ENCODE measurements around the gene UGT1A10. TPM values are rescaled to one million over a fixed set of nuclear protein-coding genes. Genes with fewer than 3 reads are reported as not detected.
A peak's percentile ranks its signal among the peaks of the same experiment; 100 is the strongest.

Gene UGT1A10
- total RNA-seq, 2 experiments from 2014 or later, result not detected

DNA sequence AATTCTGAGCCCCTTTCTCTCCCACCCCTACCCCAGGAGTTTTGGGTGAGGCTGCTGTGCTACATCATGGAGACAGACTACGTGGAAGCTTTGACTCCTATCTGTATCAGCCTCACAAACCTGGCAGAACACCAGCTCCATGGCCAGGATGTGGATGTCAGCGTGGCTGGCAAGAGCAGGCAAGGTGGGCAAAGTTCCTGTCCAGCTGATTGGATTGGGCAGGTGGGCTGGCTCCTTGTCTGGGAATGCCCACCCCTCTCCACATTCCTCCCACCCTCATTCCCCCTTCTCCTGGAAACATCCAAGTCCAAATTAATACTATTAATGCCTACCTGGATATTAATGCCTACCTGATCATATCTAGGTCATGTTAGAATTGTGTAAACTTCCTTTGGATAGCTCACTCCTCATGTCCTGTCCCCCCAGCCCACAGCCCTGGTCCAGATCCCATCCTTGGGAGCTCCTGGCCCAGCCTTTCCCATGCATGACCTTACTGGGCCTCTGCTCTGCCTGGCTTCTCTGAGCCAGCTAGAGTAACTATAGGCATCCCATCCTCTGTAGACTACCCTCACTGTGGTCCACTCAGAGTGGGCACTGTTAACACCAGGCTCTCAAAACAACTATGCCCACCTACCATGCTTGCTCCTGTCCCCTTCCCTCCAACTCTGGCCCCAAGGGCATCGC lies 166.0 kb downstream of the UGT1A10 start:
- no peak for DNase-seq
- no peak overlapping the region for H3K4me3 Mint-ChIP-seq
- no peaks in the 10 kb centered on the region for H3K36me3 Mint-ChIP-seq (ENCODE audit: low read depth)
- peaks cover 9% of the 10 kb centered on the region for H3K27me3 Mint-ChIP-seq
- CTCF ChIA-PET, result no interaction called here
- intact Hi-C loops (cut with DNase I, micrococcal nuclease), result no loop called here
- no peaks in the 10 kb centered on the region for H3K9me3 Mint-ChIP-seq (ENCODE audit: low read depth)
- no peak overlapping the region for H3K27ac Mint-ChIP-seq
- H3K4me1 Mint-ChIP-seq, result peaks cover 2% of the 10 kb centered on the region
- ATAC-seq, result no peak
- POLR2A ChIA-PET, result no interaction called here

GRCh38 chr2:233803292-233803911 lies 167.2 kb downstream of the UGT1A10 start:
- DNase-seq, result no peak
- ATAC-seq, result no peak
- ChIA-PET CTCF (no interaction called here), POLR2A (no interaction called here)
- Mint-ChIP-seq H3K4me1 (peaks cover 2% of the 10 kb centered on the region), H3K36me3 (ENCODE audit: low read depth) (no peaks in the 10 kb centered on the region), H3K9me3 (ENCODE audit: low read depth) (no peaks in the 10 kb centered on the region), H3K27ac (no peak overlapping the region), H3K27me3 (peaks cover 9% of the 10 kb centered on the region), H3K4me3 (no peak overlapping the region)
- intact Hi-C loops (cut with DNase I, micrococcal nuclease), result no loop called here

DNA sequence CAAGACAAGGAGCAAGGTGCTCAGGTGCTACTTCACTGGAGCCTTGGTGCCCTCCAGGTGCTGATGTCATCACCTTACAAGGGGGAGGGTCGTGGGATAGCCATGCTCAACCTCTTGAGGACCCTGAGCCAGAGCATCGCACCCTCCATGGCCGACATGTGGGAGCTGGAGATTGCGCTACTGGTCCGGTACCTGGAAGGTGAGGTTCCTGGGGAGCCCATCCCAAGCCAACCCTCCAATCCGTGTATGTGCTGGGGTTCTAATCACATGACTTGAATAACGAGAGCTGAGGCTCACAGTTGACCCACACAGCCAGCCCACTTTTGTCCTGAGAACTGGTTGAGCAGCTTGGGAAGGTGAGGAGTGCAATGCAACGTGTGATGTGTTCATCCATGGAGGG lies 167.7 kb downstream of the UGT1A10 start:
- no peak for ATAC-seq
- Mint-ChIP-seq H3K36me3 (ENCODE audit: low read depth) (no peaks in the 10 kb centered on the region), H3K27ac (no peak overlapping the region), H3K27me3 (peaks cover 9% of the 10 kb centered on the region), H3K4me1 (peaks cover 2% of the 10 kb centered on the region), H3K4me3 (no peak overlapping the region), H3K9me3 (ENCODE audit: low read depth) (no peaks in the 10 kb centered on the region)
- intact Hi-C loops (cut with DNase I, micrococcal nuclease), result no loop called here
- ChIA-PET CTCF (no interaction called here), POLR2A (no interaction called here)
- DNase-seq, result no peak

DNA sequence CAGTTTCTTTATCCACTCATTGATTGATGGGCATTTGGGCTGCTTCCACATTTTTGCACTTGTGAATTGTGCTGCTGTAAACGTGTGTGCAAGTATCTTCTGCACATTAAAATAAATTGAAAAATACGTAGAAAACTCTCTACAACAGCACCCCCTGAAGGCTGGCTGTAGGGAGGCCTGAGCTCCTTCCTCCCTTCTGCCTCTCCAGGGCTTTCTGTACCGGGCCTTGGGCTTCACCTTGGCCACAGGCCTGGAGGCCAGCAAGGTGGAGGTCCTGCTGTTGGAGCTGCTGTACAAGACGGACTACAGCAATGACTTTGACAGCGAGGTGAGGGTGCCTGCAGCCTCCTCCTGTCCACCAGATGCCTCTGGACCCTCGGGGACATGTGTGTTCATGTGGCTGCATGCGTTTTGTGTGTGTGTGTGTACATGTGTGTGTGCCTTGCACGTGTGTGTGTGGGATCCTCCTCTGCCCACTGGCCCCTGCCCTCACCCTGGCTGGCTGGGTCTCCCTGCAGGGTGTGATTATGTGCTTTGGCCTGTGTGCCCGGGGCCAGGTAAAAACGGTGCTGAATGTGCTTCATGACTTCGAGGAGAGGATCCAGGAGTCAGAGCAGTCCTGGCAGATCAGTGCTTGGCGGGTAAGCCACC lies 171.1 kb downstream of the UGT1A10 start:
- DNase-seq, result peak; percentile 1
- H3K4me1 Mint-ChIP-seq, result no peaks in the 10 kb centered on the region

DNA sequence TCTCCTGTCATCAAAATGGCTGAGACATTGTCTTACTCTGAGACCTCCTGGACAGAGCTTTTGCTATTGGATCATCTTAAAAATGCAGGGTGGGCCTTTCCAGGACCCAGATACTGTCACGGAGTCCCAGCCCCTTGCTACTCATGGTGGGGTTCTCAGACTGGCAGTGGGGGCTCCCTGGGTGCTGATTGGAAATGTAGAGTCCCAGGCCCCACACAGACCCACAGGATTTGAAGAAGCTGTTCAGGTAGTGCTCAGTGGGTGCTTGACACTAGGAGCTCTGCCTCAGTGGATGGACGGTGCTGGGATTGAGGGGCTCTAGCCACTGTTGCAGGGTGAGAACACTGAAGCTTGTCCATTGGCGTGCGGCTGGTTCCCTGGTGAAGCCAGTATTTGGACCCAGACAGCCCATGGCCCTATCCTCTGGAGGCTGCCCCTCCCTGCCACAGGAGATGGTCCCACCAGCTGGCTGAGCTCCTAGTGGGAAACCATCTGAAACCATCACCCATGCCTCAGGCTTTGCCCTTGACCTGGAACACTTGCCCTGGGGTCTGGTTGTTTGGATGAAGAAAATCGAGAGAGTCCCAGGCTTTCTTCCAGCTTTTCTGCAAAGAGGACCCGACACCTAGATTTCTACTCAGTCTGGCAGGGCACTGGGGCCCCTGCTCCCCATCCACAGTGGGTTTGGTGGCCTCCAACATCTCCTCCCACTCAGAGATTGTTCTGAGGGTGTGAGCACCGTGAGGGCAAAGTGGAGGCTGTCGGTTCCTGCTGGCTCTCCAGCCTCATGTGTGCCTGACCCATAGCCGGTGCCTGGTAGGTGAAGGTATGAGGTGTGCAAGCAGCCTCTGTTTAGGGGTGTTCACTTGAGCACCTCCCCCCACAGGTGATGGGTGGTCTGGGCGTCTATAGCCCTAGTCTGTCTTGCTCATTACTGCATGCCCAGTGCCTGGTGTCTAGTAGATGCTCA lies 172.0 kb downstream of the UGT1A10 start:
- ChIA-PET CTCF (interaction anchor here (0.7 kb wide), 1 partner anchor 14 kb away, joined by 3 read pairs; no protein-coding TSS in a partner anchor), POLR2A (no interaction called here)
- Mint-ChIP-seq H3K4me3 (no peak overlapping the region), H3K27ac (no peak overlapping the region), H3K9me3 (ENCODE audit: low read depth) (no peaks in the 10 kb centered on the region), H3K36me3 (ENCODE audit: low read depth) (no peaks in the 10 kb centered on the region), H3K4me1 (no peaks in the 10 kb centered on the region), H3K27me3 (peaks cover 12% of the 10 kb centered on the region)
- ATAC-seq, result no peak
- intact Hi-C loops (cut with DNase I, micrococcal nuclease), result no loop called here
- DNase-seq, result peak; percentile 1

More for the DNA sequence above, 171.1 kb downstream of the UGT1A10 start:
- intact Hi-C loops (cut with DNase I, micrococcal nuclease), result no loop called here
- H3K4me3 Mint-ChIP-seq, result no peak overlapping the region
- ChIA-PET POLR2A (no interaction called here), CTCF (interaction anchor here (0.7 kb wide), 1 partner anchor 15 kb away, joined by 3 read pairs; no protein-coding TSS in a partner anchor)
- no peaks in the 10 kb centered on the region for H3K36me3 Mint-ChIP-seq (ENCODE audit: low read depth)
- ATAC-seq, result no peak
- no peaks in the 10 kb centered on the region for H3K9me3 Mint-ChIP-seq (ENCODE audit: low read depth)
- peaks cover 12% of the 10 kb centered on the region for H3K27me3 Mint-ChIP-seq
- H3K27ac Mint-ChIP-seq, result no peak overlapping the region

DNA sequence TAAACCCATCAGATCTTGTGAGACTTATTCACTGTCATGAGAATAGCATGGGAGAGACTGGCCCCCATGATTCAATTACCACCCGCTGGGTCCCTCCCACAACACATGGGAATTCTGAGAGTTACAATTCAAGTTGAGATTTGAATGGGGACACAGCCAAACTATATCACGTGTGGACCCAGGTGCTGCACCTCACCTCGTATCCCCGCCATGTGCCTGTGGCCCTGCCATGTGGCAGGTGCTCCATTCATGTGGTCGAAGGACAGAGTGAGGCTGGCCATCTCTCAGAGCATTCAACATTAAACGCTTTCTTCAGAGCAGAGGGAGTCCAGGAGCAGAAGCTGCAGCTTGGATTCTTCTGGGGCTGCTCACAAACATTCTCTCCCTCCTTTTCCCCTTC lies 174.1 kb downstream of the UGT1A10 start:
- Mint-ChIP-seq H3K9me3 (ENCODE audit: low read depth) (no peaks in the 10 kb centered on the region), H3K4me1 (no peaks in the 10 kb centered on the region), H3K27ac (no peak overlapping the region), H3K27me3 (peaks cover 8% of the 10 kb centered on the region), H3K4me3 (no peak overlapping the region), H3K36me3 (ENCODE audit: low read depth) (no peaks in the 10 kb centered on the region)
- ChIA-PET CTCF (interaction anchor here (0.8 kb wide), 1 partner anchor 202 kb away, joined by 3 read pairs; no protein-coding TSS in a partner anchor), POLR2A (no interaction called here)
- no peak for ATAC-seq
- intact Hi-C loops (cut with DNase I, micrococcal nuclease), result no loop called here
- DNase-seq, result no peak

DNA sequence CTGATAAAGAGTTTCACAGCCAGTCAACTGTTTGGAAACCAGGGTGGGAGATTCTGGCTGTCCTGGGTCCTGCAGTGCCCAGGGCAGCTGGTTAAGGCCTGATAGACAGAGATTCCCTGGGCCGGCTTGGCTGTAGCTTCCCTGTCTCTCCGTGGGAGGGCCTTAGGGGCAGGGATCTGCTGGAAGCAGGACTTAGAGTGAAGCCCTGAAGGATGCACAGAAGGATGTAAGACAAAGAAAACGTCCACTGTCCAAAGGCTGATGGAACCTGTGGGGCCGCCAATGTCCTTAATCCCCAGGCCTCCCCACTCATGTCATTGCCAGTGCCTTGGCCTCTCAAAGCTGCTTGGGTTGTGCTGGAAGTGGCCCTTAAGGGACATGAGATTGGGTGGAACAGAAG lies 174.8 kb downstream of the UGT1A10 start:
- intact Hi-C loops (cut with DNase I, micrococcal nuclease), result no loop called here
- peaks cover 8% of the 10 kb centered on the region for H3K27me3 Mint-ChIP-seq
- CTCF ChIA-PET, result interaction anchor here (0.8 kb wide), 1 partner anchor 201 kb away, joined by 3 read pairs; no protein-coding TSS in a partner anchor

GRCh38 chr2:233811732-233812131 lies 175.5 kb downstream of the UGT1A10 start:
- Mint-ChIP-seq H3K4me3 (no peak overlapping the region), H3K27ac (no peak overlapping the region), H3K27me3 (peaks cover 8% of the 10 kb centered on the region), H3K4me1 (no peaks in the 10 kb centered on the region), H3K9me3 (ENCODE audit: low read depth) (no peaks in the 10 kb centered on the region), H3K36me3 (ENCODE audit: low read depth) (no peaks in the 10 kb centered on the region)
- no peak for ATAC-seq
- POLR2A ChIA-PET, result no interaction called here
- CTCF ChIA-PET, result no interaction called here
- peak; percentile 2 for DNase-seq
- intact Hi-C loops (cut with DNase I, micrococcal nuclease), result no loop called here

More for the DNA sequence above, 174.8 kb downstream of the UGT1A10 start:
- Mint-ChIP-seq H3K4me1 (no peaks in the 10 kb centered on the region), H3K9me3 (ENCODE audit: low read depth) (no peaks in the 10 kb centered on the region), H3K4me3 (no peak overlapping the region), H3K27ac (no peak overlapping the region), H3K36me3 (ENCODE audit: low read depth) (no peaks in the 10 kb centered on the region)
- DNase-seq (no peak), ATAC-seq (no peak)
- POLR2A ChIA-PET, result no interaction called here

DNA sequence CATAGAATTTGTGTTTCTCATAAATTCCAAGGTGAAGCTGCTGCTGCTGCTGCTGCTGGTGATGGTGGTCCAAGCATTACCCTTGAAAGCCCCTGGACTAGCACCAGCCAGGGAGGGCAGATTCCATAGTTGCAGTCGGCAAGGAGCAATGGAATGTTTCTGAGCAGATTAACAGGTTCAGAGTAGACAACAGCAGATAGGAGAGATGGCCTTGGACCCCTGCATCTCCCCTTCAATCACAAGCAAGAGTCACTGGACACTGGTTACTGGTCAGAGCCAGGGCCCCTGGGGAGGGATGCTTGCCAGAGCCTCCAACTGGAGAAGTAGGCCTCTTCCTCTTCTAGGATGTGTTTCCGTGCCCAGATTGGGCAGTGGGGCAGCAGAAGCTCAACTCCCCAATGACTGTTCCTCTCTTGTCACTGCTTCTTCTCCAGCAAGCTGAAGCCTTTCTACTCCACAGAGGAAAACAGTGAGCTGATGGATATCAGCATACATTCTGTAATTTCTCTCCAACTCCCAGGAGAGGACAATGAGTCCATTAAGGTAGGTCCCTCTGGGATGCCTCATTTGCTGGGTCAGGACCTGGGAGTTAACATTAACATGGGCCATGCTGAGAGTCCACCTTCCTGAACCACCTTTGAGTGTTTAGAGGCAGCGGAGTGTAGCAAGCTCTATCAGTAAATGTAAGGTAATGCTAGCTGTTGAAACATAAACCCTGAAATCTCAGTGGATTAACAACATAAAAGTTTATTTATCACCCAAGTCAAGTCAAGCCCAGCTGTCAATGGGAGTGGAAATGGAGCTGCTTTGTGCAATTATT lies 177.2 kb downstream of the UGT1A10 start:
- no peak overlapping the region for H3K4me3 Mint-ChIP-seq
- H3K27ac Mint-ChIP-seq, result no peak overlapping the region
- intact Hi-C loops (cut with DNase I, micrococcal nuclease), result no loop called here
- peak; percentile 1 for DNase-seq
- ATAC-seq, result no peak
- no peaks in the 10 kb centered on the region for H3K9me3 Mint-ChIP-seq (ENCODE audit: low read depth)
- H3K4me1 Mint-ChIP-seq, result no peaks in the 10 kb centered on the region
- peaks cover 9% of the 10 kb centered on the region for H3K27me3 Mint-ChIP-seq
- CTCF ChIA-PET, result interaction anchor here (0.7 kb wide), 1 partner anchor 919 kb away, joined by 4 read pairs; no protein-coding TSS in a partner anchor
- no peaks in the 10 kb centered on the region for H3K36me3 Mint-ChIP-seq (ENCODE audit: low read depth)
- POLR2A ChIA-PET, result interaction anchor here (0.5 kb wide), 1 partner anchor 785 kb away, joined by 3 read pairs; no protein-coding TSS in a partner anchor

- H3K27ac Mint-ChIP-seq, result no peak overlapping the region
- ChIA-PET POLR2A (interaction anchor here (0.5 to 0.7 kb wide), 2 partner anchors 224 to 786 kb away, joined by 3 read pairs; no protein-coding TSS in a partner anchor), CTCF (no interaction called here)
- H3K9me3 Mint-ChIP-seq (ENCODE audit: low read depth), result no peaks in the 10 kb centered on the region
- intact Hi-C loops (cut with DNase I, micrococcal nuclease), result no loop called here
- no peaks in the 10 kb centered on the region for H3K36me3 Mint-ChIP-seq (ENCODE audit: low read depth)
- DNase-seq, result peak; percentile 4
- H3K27me3 Mint-ChIP-seq, result peaks cover 9% of the 10 kb centered on the region
- H3K4me3 Mint-ChIP-seq, result no peak overlapping the region
- no peaks in the 10 kb centered on the region for H3K4me1 Mint-ChIP-seq
- ATAC-seq, result peak; percentile 39
Observed at GRCh38 chr2:233814056-233814835, 178.0 kb downstream of the UGT1A10 start.

Measured in activated CD4-positive, alpha-beta T cell treated with anti-CD3 and anti-CD28 coated beads for 36 hours (primary cell).